ENCODE data around the gene SAMD4A. TPM values are rescaled to one million over a fixed set of nuclear protein-coding genes. Genes with fewer than 3 reads are reported as not detected.
"Not testable (repeated sequence)": the region's sequence is repeated elsewhere in the genome, so short reads cannot be mapped to it uniquely, and the experiment has no call there.

SAMD4A gene
- total RNA-seq, 4 donors from 2014 or later, result 2.9 to 19.5 (median 3.9) TPM

GRCh38 chr14:54796961-54797360 lies 230.0 kb downstream of the SAMD4A start:
- TF ChIP-seq CTCF (IDR thresholded peaks at IDR 0.05), result no peak
- TF ChIP-seq POLR2A (IDR thresholded peaks at IDR 0.05), result no peak
- Histone ChIP-seq H3K4me1 (no peaks in the 10 kb centered on the region), H3K4me3 (no peak overlapping the region), H3K27me3 (peaks cover 0 to 13% (median under 1%) of the 10 kb centered on the region in 4 donors), H3K9me3 (peaks cover 0 to 9% (median 0%) of the 10 kb centered on the region in 3 donors), H3K36me3 (no peaks in the 10 kb centered on the region), H3K27ac (no peak overlapping the region)
- intact Hi-C loops (cut with DNase I), result no loop called here
- no peak for DNase-seq

- DNase-seq, result no peak
- 61 to 63% methylated on average over 4 to 6 of the region's 6 CpGs for WGBS, 2 donors
- TF ChIP-seq POLR2A (IDR thresholded peaks at IDR 0.05) (no peak), CTCF (IDR thresholded peaks at IDR 0.05) (no peak)
- Histone ChIP-seq H3K27me3 (peaks cover 0 to 13% (median 2%) of the 10 kb centered on the region in 4 donors), H3K4me3 (no peak overlapping the region), H3K4me1 (no peaks in the 10 kb centered on the region), H3K9me3 (peaks cover 0 to 9% (median 0%) of the 10 kb centered on the region in 3 donors), H3K36me3 (no peaks in the 10 kb centered on the region), H3K27ac (no peak overlapping the region)
- intact Hi-C loops (cut with DNase I), result no loop called here
These were observed 230.6 kb downstream of the SAMD4A start for GRCh38 chr14:54797556-54797955.

GRCh38 chr14:54797986-54798385 lies 231.1 kb downstream of the SAMD4A start:
- no peak overlapping the region for H3K27ac ChIP-seq
- TF ChIP-seq POLR2A (IDR thresholded peaks at IDR 0.05), result no peak
- no peak for TF ChIP-seq CTCF (IDR thresholded peaks at IDR 0.05)
- WGBS, 2 donors, result 54 to 65% methylated on average over 3 to 4 of the region's 4 CpGs
- H3K9me3 ChIP-seq, result peaks cover 0 to 9% (median 0%) of the 10 kb centered on the region in 3 donors
- H3K36me3 ChIP-seq, result no peaks in the 10 kb centered on the region
- intact Hi-C loops (cut with DNase I), result no loop called here
- H3K4me3 ChIP-seq, result no peak overlapping the region
- peaks cover 0 to 15% (median 2%) of the 10 kb centered on the region in 4 donors for H3K27me3 ChIP-seq
- no peaks in the 10 kb centered on the region for H3K4me1 ChIP-seq
- DNase-seq, result no peak

GRCh38 chr14:54798465-54799124 lies 231.7 kb downstream of the SAMD4A start:
- Histone ChIP-seq H3K36me3 (no peaks in the 10 kb centered on the region), H3K4me3 (no peak overlapping the region), H3K27me3 (peaks cover 0 to 21% (median 2%) of the 10 kb centered on the region in 4 donors), H3K9me3 (peaks cover 0 to 9% (median 0%) of the 10 kb centered on the region in 3 donors), H3K4me1 (no peaks in the 10 kb centered on the region), H3K27ac (no peak overlapping the region)
- TF ChIP-seq CTCF (IDR thresholded peaks at IDR 0.05) (no peak), POLR2A (IDR thresholded peaks at IDR 0.05) (no peak)
- intact Hi-C loops (cut with DNase I), result no loop called here
- DNase-seq, result no peak
- 71% methylated on average over 9 of the region's 9 CpGs for WGBS, 2 donors

- 84 to 93% methylated on average over 2 of the region's 2 CpGs for WGBS, 2 donors
- H3K36me3 ChIP-seq; H3K27ac ChIP-seq; H3K4me3 ChIP-seq; H3K9me3 ChIP-seq; DNase-seq; intact Hi-C loops (cut with DNase I): not testable (repeated sequence)
- Histone ChIP-seq H3K4me1 (peaks cover 0 to 21% (median 7%) of the 10 kb centered on the region in 3 donors), H3K27me3 (peaks cover 0 to 40% (median 2%) of the 10 kb centered on the region in 4 donors)
These were observed 234.6 kb downstream of the SAMD4A start for GRCh38 chr14:54801482-54801881.

Data from esophagus squamous epithelium (tissue), 5 donors.